ENCODE data around the gene SHD.

DNA sequence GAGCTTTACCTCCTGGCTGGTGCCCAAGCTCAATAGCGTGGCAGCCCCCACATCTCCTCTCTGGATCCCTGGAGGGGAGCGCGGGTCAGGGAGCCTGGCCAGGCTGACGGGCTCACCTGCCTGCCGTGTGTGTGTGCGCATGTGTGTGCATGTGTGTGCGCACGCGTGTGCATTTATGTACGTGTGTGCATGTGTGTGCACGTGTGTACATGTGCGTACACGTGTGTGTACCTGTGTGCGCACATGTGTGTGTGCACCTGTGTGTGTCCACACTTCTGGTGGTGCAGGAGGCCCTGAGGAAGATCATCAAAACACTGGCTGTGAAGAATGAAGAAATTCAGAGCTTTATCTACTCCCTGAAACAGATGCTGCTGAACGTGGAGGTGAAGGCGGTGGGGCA lies 26.6 kb downstream of the SHD start:
- TF ChIP-seq EZH2 (IDR thresholded peaks at IDR 0.05; ENCODE audit: low read depth), result no peak
- TF ChIP-seq, protein P1, sequence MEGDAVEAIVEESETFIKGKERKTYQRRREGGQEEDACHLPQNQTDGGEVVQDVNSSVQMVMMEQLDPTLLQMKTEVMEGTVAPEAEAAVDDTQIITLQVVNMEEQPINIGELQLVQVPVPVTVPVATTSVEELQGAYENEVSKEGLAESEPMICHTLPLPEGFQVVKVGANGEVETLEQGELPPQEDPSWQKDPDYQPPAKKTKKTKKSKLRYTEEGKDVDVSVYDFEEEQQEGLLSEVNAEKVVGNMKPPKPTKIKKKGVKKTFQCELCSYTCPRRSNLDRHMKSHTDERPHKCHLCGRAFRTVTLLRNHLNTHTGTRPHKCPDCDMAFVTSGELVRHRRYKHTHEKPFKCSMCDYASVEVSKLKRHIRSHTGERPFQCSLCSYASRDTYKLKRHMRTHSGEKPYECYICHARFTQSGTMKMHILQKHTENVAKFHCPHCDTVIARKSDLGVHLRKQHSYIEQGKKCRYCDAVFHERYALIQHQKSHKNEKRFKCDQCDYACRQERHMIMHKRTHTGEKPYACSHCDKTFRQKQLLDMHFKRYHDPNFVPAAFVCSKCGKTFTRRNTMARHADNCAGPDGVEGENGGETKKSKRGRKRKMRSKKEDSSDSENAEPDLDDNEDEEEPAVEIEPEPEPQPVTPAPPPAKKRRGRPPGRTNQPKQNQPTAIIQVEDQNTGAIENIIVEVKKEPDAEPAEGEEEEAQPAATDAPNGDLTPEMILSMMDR (conservative IDR thresholded peaks at IDR 0.05), result no peak
